Tibial nerve (tissue), 4 donors: ENCODE results near the gene GSE1.

Experiments used
- CTCF ChIP-seq, 5 experiments: fragments of 200-600 bp in 3 of 5; fragments of 450-650 bp in 2 of 5; sonication (generic) in 3 of 5; IDR thresholded peaks; one replicate each; pipeline ENCODE4 v1.5.1; 2016 to 2019; ENCODE audit warnings: antibody characterized with exemption in 5 of 5, mild to moderate bottlenecking in 3 of 5, moderate library complexity in 2 of 5
- EP300 ChIP-seq, 2 donors: sonication (generic); formaldehyde crosslinking; IDR thresholded peaks; one replicate each; pipeline ENCODE4 v1.6.1; 2017; ENCODE audit warnings: antibody characterized with exemption in 2 of 2, mild to moderate bottlenecking in 1 of 2
- POLR2A ChIP-seq, 2 donors: fragments of 450-650 bp; IDR thresholded peaks; one replicate each; pipeline ENCODE4 v1.6.1; 2017; ENCODE audit warnings: antibody characterized with exemption in 2 of 2, mild to moderate bottlenecking in 2 of 2, moderate library complexity in 2 of 2

- TF ChIP-seq CTCF (IDR thresholded peaks at IDR 0.05) (no peak), POLR2A (IDR thresholded peaks at IDR 0.05) (no peak), EP300 (IDR thresholded peaks at IDR 0.05) (no peak)
Measured at GRCh38 chr16:85594273-85594977, 18.7 kb upstream of the GSE1 start.
